GM19452 (cell line): ENCODE measurements around the gene PARD3.

Source experiments
- ATAC-seq: cut with Tn5 transposase; IDR thresholded peaks from one replicate; pipeline ENCODE4 v1.9.1; 2021; ENCODE audit not compliant: unreplicated experiment

Gene PARD3

GRCh38 chr10:34627741-34628140 is 187.4 kb downstream of the PARD3 start:
- ATAC-seq = no peak

GRCh38 chr10:34627331-34627730 is 187.8 kb downstream of the PARD3 start:
- ATAC-seq = no peak

- ATAC-seq = no peak
Observed at GRCh38 chr10:34626158-34626880, 188.8 kb downstream of the PARD3 start.

- no peak for ATAC-seq
Observed at GRCh38 chr10:34624323-34625153, 190.6 kb downstream of the PARD3 start.

GRCh38 chr10:34622945-34623344 is 192.2 kb downstream of the PARD3 start:
- ATAC-seq = no peak

- no peak for ATAC-seq
Observed at GRCh38 chr10:34618611-34619010, 196.5 kb downstream of the PARD3 start.

GRCh38 chr10:34615770-34616169 is 199.3 kb downstream of the PARD3 start:
- no peak for ATAC-seq

GRCh38 chr10:34613491-34613890 is 201.6 kb downstream of the PARD3 start:
- ATAC-seq = no peak

- no peak for ATAC-seq
Observed at GRCh38 chr10:34612938-34613337, 202.2 kb downstream of the PARD3 start.

- ATAC-seq = no peak
Observed at GRCh38 chr10:34612446-34612845, 202.7 kb downstream of the PARD3 start.

GRCh38 chr10:34609287-34609940 is 205.7 kb downstream of the PARD3 start:
- no peak for ATAC-seq

- no peak for ATAC-seq
Observed at GRCh38 chr10:34607894-34608293, 207.2 kb downstream of the PARD3 start.

GRCh38 chr10:34606890-34607289 is 208.2 kb downstream of the PARD3 start:
- no peak for ATAC-seq

GRCh38 chr10:34602478-34602877 is 212.6 kb downstream of the PARD3 start:
- no peak for ATAC-seq

GRCh38 chr10:34601691-34602090 is 213.4 kb downstream of the PARD3 start:
- ATAC-seq = no peak

- no peak for ATAC-seq
Observed at GRCh38 chr10:34599026-34599795, 215.9 kb downstream of the PARD3 start.

GRCh38 chr10:34596351-34596750 is 218.7 kb downstream of the PARD3 start:
- ATAC-seq = no peak

GRCh38 chr10:34593930-34594329 is 221.2 kb downstream of the PARD3 start:
- ATAC-seq = no peak

- ATAC-seq = no peak
Observed at GRCh38 chr10:34593374-34593890, 221.7 kb downstream of the PARD3 start.

- no peak for ATAC-seq
Observed at GRCh38 chr10:34590793-34591192, 224.3 kb downstream of the PARD3 start.

GRCh38 chr10:34589275-34589674 is 225.8 kb downstream of the PARD3 start:
- no peak for ATAC-seq
